Right forelimb (tissue), 1 donor: ENCODE results near the gene EMCN.
"Not testable (repeated sequence)": the region's sequence is repeated elsewhere in the genome, so short reads cannot be mapped to it uniquely, and the experiment has no call there.

Source experiments
- DNase-seq: peaks from one replicate; pipeline ENCODE4 v3.0.0-alpha.2; 2018

EMCN gene

DNA sequence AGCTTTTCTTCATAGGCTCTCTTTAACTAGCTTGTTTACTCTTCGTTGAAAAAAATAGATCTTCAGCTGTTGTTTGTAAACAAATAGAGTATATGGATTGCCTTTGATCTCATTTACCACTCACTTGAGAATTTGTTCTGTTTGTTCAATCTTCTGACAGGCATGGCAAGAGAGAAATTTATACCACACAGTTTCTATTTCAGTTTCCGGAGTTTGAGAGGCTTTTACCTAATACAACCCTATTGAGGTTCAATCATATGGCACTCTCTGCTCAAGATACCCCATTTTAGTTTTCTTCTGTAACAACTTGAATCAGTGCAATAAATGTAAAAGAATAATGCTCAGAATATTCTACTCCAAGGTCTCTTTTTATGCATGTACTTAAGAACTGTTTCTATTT lies 148.0 kb downstream of the EMCN start:
- no peak for DNase-seq

DNA sequence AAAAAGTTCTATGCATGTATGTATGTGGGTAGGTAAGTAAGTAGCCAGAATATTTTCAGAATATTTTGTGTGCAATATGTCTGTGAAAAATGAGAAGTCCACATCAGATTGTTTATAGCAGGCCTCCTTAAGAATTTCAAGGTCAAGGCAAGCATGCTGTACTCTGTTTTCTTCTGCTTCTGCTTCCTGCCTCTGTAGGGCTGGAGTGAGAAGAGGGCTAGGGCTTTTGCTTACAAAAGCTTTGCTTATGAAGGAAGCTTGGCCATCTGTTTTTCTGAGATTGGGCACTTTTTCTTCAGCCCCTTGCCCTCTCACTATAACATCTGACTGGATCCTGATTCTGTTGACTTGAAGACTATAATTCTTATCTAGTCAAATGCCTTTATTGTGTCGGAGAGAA lies 150.4 kb downstream of the EMCN start:
- no peak for DNase-seq

DNA sequence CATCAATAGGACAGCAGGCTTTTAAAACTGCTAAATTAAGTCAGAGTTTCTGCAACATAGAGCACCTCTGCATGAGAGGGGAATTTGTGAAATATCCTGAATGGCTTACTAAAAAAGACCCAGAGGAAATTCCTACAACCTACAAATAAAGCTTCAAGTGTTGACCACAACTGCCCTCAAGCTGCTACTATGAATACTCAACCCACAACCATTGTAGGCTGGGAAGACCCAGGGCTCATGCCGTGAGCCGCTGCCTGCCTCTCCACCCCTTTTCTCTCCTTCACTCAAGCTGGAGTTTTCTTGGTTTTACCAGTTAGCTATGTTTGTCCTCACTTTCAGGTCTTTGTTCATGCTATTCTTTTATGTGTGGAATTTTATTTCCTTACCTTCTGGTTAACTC lies 151.6 kb downstream of the EMCN start:
- no peak for DNase-seq

DNA sequence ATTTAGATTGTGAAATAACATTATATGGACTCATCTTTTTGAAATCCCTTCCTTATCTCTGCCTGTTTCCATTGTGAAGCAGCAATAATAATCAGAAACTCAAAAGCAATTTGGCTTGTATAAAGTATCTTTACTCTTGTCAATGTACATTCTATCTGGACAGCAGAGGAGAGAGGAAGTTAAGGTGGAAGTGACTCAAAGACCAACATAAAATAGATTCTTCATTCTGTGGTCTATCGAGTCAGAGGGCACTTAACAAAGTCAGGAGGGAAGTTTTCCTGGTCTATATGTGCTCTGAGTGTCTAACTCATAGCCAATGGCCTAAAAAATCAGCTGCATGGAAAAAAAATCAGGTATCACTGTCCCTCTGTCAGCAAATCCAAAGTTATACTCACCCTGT lies 155.5 kb downstream of the EMCN start:
- no peak for DNase-seq

DNA sequence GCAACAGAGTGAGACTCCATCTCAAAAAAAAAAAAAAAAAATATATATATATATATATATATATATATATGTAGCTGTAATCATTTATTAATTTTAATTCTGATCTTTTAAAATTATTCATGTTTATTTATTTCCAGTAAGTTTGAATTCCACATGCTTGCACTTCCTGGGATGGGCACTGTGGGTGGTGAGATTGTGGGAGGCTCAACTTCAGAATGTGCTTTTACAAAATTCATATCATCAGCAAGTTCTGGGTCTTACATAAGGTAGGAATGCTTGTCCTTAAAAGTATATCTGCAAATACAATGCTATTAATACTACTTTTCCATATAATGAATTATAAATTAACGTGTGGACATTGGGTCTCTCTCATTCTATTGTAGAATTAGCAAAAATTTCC lies 156.5 kb downstream of the EMCN start:
- no peak for DNase-seq

DNA sequence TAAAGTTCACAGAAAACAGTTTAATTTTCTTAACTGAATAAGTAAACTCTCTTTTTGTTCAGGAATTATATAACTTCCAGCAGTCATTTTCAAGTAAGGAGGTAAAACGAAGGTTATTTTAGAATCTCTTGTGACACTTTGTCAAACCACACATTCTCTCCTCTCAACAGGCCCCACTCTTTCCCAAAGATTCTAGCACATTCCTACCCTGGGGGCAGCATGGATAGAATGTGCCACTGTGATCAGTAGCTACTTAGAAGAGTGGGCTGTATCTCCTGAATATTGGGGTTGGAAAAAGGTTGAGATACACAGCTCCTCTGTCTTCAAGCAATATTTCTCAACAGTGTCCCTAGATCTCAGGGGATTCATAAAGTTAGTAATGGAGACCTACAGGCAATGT lies 157.6 kb downstream of the EMCN start:
- DNase-seq, result no peak

DNA sequence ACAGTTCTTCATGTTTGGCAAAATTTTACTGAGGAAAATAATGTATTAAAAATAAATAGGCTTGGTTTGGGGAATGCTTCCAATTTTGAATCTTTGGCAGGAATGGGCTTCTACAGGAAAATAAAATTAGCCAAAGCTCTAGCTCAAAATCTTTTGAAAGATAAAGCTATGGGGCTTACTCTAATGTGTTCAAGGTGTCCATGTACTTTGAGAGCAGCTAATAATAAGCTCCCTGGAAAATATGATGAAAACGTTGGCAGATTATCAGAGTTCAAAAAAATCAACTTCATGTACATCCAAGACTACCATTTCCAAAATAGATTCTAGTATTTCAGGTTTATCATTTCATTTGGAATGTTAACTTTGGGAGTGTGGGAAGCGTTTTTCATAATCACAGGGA lies 158.4 kb downstream of the EMCN start:
- DNase-seq, result no peak

DNA sequence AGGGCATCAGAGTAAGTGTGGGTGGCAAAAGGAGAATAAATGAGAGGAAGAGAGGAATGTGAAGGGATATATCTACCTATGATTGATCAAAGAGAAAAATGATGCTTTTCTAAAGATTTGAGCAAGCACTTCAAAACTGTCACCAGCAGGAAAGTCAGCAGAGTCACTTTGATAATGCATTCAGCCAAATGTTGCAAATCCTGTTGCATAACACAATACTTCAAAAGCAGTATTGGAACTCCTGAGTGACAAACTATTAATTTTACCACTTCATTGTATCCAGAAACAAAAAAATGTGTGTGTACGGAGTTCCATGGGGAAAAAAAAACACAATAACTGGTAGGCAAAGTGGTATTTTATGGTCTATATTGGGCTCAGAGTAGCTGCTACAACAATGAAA lies 160.3 kb downstream of the EMCN start:
- no peak for DNase-seq

DNA sequence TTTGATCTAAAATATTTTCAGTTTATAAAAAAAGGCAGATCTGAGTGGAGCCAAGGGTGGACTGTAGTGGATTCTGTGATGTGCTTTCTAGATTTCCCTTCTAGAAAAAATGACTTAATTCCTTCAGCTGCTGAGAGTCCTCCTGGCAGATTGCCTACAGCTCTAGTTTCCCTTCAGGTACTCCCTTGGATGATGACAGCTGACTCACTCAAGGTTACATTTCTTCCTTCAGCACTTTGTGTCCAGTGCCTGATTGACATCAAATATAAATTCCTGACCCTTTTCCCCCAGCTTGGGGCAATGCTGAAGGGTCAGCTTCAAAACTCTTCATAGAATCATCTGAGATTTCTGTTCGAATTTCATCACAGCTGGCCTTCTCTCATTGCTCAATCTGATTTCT lies 161.7 kb downstream of the EMCN start:
- no peak for DNase-seq

DNA sequence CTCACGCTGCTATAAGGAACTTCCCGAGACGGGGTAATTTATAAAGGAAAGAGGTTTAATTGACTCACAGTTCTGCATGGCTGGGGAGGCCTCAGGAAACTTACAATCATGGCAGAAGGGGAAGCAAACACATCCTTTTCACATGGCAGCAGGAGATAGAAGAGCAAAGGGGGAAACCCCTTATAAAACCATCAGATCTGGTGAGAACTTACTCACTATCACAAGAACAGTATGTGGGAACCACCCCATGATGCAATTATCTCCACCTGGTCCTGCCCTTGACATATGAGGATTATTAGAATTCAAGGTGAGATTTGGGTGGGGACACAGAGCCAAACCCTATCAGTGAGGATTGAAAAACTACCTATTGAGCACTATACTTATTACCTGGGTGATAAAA lies 165.5 kb downstream of the EMCN start:
- DNase-seq, result not testable (repeated sequence)

DNA sequence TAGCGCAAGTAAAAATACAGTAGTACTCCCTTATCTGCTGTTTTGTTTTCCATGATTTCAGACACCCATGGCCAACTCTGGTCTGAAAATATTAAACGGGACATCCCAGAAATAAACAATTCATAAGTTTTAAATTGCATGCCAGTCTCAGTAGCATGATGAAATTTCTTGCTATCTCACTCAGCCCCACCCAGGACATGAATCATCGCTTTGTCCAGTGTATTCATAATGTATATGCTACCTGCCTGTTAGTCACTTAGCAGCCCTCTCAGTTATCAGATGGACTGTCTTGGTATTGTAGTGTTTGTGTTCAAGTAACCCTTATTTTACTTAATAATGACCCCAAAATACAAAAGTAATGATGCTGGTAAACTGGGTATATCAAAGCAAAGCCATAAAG lies 169.3 kb downstream of the EMCN start:
- DNase-seq, result no peak

DNA sequence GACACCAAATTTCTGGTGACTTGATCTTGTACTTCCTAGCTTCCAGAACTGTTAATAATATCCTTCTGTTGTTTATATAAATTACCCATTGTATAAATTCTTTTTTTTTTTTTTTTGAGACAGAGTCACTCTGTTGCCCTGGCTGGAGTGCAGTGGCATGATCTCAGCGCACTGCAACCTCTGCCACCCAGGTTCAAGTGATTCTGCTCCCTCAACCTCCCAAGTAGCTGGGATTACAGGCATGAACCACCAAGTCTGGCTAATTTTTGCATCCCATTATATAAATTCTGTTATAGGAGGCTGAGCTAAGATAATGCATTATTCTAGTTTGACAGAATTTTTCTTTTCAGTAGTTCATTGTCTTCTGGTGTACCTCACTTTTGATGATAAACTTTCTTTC lies 170.6 kb downstream of the EMCN start:
- no peak for DNase-seq

DNA sequence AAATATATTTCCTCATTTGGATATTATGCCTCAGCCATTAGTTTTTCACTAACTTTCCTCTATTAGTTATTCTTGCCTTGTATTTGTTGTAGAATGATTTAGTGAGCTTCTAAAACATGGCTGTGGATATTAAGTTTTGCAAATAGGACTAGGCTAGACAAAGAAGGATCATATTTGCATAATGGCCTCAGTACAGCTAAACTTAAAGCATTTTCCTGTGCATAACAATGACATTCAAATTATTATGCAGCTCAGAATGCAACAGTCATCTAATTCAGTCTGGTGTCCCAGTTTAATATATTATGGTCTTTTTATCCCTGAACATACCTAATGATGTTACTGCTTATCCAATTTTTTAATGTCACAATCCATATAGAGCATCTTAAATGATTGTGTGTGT lies 172.2 kb downstream of the EMCN start:
- DNase-seq, result no peak
